Measurements from ENCODE around the gene DSCAML1.

The DSCAML1 gene

DNA sequence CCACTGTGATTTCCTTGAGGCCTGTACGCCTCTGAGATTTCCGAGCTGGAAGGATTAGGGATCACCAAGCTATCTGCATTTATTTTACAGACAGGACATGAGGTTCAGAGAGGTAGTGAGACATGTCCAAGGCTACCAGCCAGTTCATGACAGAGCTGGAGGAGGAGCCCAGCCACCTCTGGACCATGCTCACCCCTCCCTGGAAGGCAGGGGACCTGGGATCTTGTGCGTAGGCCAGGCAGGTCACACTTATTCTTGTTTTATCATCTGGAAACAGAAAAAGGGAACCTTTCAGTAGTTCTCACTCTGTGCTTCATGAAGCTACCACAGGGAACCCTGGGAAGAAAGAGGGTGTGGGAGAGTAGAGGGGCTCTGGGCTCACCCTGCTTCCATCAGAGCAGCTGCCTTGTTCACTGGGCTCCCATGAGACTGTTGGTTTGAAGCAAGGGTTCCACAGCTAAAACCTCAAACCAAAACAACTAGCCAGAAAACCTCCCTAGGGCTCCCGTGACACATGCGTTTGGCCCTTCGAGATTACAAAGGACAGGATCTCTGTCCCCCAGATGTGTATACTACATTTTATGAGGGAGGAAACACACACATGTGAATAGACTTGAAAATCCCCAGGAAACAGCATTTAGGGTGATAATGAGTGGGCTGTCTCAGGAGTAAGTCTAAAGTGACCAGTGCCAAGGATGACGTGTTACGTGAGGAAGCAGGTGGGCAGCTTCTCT, 106.4 kb downstream of the DSCAML1 start:
- peaks cover 4% of the 10 kb centered on the region for H3K4me1 ChIP-seq (ENCODE audit: insufficient read depth, low read length)
- no peak overlapping the region for H3K27ac ChIP-seq (ENCODE audit: low read depth, low read length)
- H3K9me3 ChIP-seq (ENCODE audit: low read length) = no peaks in the 10 kb centered on the region
- no peaks in the 10 kb centered on the region for H3K36me3 ChIP-seq (ENCODE audit: insufficient read depth, low read length)
- no peaks in the 10 kb centered on the region for H3K27me3 ChIP-seq (ENCODE audit: control insufficient read depth in 1 of 2, insufficient read depth in 2 of 2, low read length in 2 of 2)
- no peak overlapping the region for H3K9ac ChIP-seq (ENCODE audit: low read length)
- no peak overlapping the region for H3K4me3 ChIP-seq (ENCODE audit: low read depth in 1 of 2, low read length in 2 of 2)

DNA sequence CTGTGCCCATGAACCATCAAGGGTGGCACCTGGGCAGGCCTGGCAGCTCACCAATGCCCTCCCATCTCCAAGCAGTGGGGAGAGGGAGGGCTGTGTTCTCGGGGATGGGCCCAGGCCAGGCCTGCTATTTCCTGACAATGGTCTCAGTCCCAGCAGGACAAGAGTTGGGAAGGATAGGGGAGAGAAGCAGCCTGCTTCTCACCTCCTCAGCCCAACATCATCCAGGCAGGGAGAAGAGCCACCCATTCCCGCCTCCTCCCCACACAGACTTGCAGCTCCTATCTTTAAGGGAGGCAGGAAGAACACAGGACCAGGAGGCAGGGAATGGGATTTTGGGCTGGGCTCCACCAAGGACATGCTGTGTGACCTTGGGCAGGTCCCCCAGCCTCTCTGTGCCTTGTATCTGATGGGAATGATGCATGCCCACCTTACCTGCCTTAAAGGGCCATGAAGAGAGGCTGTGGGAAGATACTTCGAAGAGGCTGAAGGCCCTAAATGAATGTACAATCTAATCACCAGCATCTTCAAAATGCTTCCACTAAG, 108.7 kb downstream of the DSCAML1 start:
- no peaks in the 10 kb centered on the region for H3K36me3 ChIP-seq (ENCODE audit: insufficient read depth, low read length)
- H3K9ac ChIP-seq (ENCODE audit: low read length) = no peak overlapping the region
- no peaks in the 10 kb centered on the region for H3K9me3 ChIP-seq (ENCODE audit: low read length)
- H3K27ac ChIP-seq (ENCODE audit: low read depth, low read length) = no peak overlapping the region
- H3K27me3 ChIP-seq (ENCODE audit: control insufficient read depth in 1 of 2, insufficient read depth in 2 of 2, low read length in 2 of 2) = no peaks in the 10 kb centered on the region
- H3K4me3 ChIP-seq (ENCODE audit: low read depth in 1 of 2, low read length in 2 of 2) = no peak overlapping the region
- H3K4me1 ChIP-seq (ENCODE audit: insufficient read depth, low read length) = peaks cover 4% of the 10 kb centered on the region

DNA sequence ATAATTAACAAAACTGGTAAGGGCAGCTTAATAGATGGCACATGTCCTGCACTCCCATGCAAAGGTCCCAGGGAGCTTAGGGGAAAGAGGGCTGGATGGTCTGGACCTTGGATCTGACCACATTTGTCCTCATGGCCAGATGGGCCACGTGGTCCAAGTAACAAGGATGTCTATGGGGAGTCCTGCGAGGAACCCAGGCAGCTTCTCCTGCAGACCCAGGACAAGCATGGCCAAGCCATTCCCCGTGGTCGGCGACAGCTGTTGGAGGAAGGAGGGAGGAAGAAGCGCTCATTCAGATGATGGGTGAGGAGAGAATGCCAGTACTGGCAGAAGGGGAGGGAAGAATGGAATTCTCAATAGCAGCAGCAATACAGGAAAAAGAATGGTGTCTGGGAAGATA, 109.2 kb downstream of the DSCAML1 start:
- no peak overlapping the region for H3K4me3 ChIP-seq (ENCODE audit: low read depth in 1 of 2, low read length in 2 of 2)
- no peaks in the 10 kb centered on the region for H3K27me3 ChIP-seq (ENCODE audit: control insufficient read depth in 1 of 2, insufficient read depth in 2 of 2, low read length in 2 of 2)
- H3K9ac ChIP-seq (ENCODE audit: low read length) = no peak overlapping the region
- H3K36me3 ChIP-seq (ENCODE audit: insufficient read depth, low read length) = no peaks in the 10 kb centered on the region
- peaks cover 4% of the 10 kb centered on the region for H3K4me1 ChIP-seq (ENCODE audit: insufficient read depth, low read length)
- no peak overlapping the region for H3K27ac ChIP-seq (ENCODE audit: low read depth, low read length)
- H3K9me3 ChIP-seq (ENCODE audit: low read length) = no peaks in the 10 kb centered on the region

DNA sequence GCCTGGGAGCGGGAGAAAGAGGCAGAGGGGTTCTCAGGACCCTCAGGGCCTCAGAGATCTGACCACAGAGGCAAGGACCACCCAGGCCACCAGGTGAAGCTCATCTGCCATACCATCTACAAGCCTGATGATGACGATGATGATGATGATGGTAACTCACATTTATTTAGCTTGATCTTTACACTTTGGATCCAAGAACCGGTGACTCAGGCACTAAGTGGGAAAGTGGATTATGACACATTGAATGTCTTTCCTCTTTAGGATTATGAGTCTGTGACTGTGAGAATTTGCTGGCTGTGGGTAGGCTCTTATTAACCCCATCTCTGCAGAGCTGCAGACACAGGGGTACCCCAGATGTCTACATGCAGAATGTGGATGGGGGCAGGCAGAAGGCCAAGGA, 110.3 kb downstream of the DSCAML1 start:
- no peak overlapping the region for H3K27ac ChIP-seq (ENCODE audit: low read depth, low read length)
- no peak overlapping the region for H3K4me3 ChIP-seq (ENCODE audit: low read depth in 1 of 2, low read length in 2 of 2)
- no peaks in the 10 kb centered on the region for H3K9me3 ChIP-seq (ENCODE audit: low read length)
- H3K9ac ChIP-seq (ENCODE audit: low read length) = no peak overlapping the region
- H3K27me3 ChIP-seq (ENCODE audit: control insufficient read depth in 1 of 2, insufficient read depth in 2 of 2, low read length in 2 of 2) = no peaks in the 10 kb centered on the region
- H3K4me1 ChIP-seq (ENCODE audit: insufficient read depth, low read length) = peaks cover 4% of the 10 kb centered on the region
- H3K36me3 ChIP-seq (ENCODE audit: insufficient read depth, low read length) = no peaks in the 10 kb centered on the region

DNA sequence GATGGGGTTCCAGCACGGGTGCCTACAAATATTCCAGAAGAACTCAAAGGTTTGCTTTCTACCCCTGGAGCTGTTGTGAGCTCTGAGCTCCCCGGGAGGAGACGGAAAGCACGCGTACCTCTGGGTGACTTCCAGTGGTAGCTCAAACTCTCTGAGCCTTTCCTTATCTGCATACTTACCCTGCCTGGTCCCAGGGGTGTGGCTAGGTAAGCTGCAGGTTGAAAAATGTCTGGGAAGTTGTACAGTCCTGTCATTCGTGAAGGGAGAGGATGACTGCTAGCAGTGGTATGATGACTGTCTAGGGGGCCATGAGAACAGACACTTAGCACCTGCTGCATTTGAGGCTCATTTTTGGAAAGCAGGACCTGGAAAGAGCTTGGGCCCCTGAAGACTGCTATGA, 111.5 kb downstream of the DSCAML1 start:
- H3K9me3 ChIP-seq (ENCODE audit: low read length) = no peaks in the 10 kb centered on the region
- H3K9ac ChIP-seq (ENCODE audit: low read length) = no peak overlapping the region
- H3K4me3 ChIP-seq (ENCODE audit: low read depth in 1 of 2, low read length in 2 of 2) = no peak overlapping the region
- H3K27ac ChIP-seq (ENCODE audit: low read depth, low read length) = no peak overlapping the region
- H3K36me3 ChIP-seq (ENCODE audit: insufficient read depth, low read length) = no peaks in the 10 kb centered on the region
- no peaks in the 10 kb centered on the region for H3K4me1 ChIP-seq (ENCODE audit: insufficient read depth, low read length)
- no peaks in the 10 kb centered on the region for H3K27me3 ChIP-seq (ENCODE audit: control insufficient read depth in 1 of 2, insufficient read depth in 2 of 2, low read length in 2 of 2)

DNA sequence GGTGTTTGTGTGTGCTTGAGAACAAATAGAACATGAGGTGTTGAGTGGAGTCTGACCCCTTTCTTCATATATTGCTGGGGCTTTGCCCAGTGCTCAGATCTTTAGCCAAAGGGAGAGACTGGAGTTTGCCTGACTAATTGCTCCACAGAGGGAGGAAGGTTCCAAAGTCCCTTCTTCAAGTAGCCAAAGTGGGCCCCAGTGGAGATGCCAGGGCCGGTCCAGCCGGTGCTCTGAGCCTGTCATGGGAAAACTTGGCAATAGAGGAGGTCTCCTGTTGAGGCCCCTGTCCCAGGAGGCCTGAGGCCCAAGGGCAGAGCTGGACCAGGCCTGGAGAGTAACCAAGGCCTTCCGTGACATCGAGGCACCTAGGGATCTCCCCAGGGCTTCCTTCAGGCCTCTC, 112.3 kb downstream of the DSCAML1 start:
- Histone ChIP-seq H3K27me3 (ENCODE audit: control insufficient read depth in 1 of 2, insufficient read depth in 2 of 2, low read length in 2 of 2) (no peaks in the 10 kb centered on the region), H3K9ac (ENCODE audit: low read length) (no peak overlapping the region), H3K4me3 (ENCODE audit: low read depth in 1 of 2, low read length in 2 of 2) (no peak overlapping the region), H3K27ac (ENCODE audit: low read depth, low read length) (no peak overlapping the region), H3K9me3 (ENCODE audit: low read length) (no peaks in the 10 kb centered on the region), H3K4me1 (ENCODE audit: insufficient read depth, low read length) (no peaks in the 10 kb centered on the region), H3K36me3 (ENCODE audit: insufficient read depth, low read length) (no peaks in the 10 kb centered on the region)

DNA sequence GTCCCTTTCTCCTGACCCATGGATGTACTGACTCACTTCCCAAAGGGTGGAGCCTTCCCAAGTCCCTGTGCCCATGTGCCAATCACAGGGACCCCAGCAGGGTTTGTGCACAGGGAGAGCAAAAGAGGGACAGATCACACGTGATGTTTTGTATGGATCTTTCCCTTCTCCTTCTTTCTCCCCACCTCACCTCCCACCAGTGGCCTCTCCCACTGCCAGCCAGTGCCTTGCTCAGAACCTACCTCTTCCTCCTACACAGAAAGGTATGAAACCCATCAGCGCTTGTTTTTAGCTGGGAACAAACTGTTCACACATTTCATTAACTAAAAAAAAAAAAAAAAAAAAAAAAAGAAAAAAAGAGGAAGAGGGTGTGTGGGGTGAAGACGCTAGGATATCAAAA, 112.9 kb downstream of the DSCAML1 start:
- Histone ChIP-seq H3K36me3 (ENCODE audit: insufficient read depth, low read length) (no peaks in the 10 kb centered on the region), H3K9ac (ENCODE audit: low read length) (no peak overlapping the region), H3K27me3 (ENCODE audit: control insufficient read depth in 1 of 2, insufficient read depth in 2 of 2, low read length in 2 of 2) (no peaks in the 10 kb centered on the region), H3K4me3 (ENCODE audit: low read depth in 1 of 2, low read length in 2 of 2) (no peak overlapping the region), H3K4me1 (ENCODE audit: insufficient read depth, low read length) (no peaks in the 10 kb centered on the region), H3K9me3 (ENCODE audit: low read length) (no peaks in the 10 kb centered on the region), H3K27ac (ENCODE audit: low read depth, low read length) (no peak overlapping the region)

DNA sequence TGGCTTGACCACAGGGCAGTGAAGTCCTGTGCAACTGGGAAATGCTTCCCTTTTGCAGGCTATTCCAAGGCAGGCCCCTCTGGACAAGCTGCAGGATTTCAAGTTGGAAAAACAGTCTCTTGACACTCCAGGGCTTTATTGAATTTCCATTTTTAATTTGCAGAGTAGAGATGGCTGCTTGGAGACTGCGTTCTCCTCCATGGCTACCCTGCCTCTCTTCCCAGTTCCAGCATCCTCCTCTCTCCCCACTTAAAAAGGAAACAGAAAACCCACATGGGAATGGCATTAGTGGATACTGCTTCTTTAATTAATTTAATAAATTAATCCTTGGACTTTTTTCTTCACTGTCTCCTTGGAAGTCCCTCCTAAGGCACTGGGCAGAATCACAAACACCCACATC, 115.6 kb downstream of the DSCAML1 start:
- Histone ChIP-seq H3K9ac (ENCODE audit: low read length) (no peak overlapping the region), H3K27ac (ENCODE audit: low read depth, low read length) (no peak overlapping the region), H3K4me3 (ENCODE audit: low read depth in 1 of 2, low read length in 2 of 2) (no peak overlapping the region), H3K4me1 (ENCODE audit: insufficient read depth, low read length) (no peaks in the 10 kb centered on the region), H3K9me3 (ENCODE audit: low read length) (no peaks in the 10 kb centered on the region), H3K27me3 (ENCODE audit: control insufficient read depth in 1 of 2, insufficient read depth in 2 of 2, low read length in 2 of 2) (no peaks in the 10 kb centered on the region), H3K36me3 (ENCODE audit: insufficient read depth, low read length) (no peaks in the 10 kb centered on the region)

DNA sequence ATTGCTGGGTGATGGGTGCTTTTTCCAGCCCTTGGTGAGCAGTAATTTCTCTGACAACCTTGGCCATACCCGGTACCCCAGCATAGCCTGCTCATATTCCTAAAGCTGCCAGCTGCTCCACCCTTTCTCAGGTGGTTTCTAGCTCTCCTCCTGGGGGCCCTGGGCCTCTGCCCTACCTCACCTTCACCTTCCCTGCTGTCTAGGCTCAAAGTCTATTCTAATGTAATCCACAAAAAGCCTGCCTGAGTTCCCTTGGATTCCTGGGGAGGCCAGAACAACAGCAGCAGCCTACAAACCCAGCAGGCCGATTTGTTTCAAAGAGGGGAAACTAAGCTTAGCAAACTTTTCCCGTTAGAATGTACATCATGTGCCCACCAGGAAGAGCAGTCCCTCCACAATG, 117.6 kb downstream of the DSCAML1 start:
- Histone ChIP-seq H3K4me1 (ENCODE audit: insufficient read depth, low read length) (no peaks in the 10 kb centered on the region), H3K9me3 (ENCODE audit: low read length) (no peaks in the 10 kb centered on the region), H3K27me3 (ENCODE audit: control insufficient read depth in 1 of 2, insufficient read depth in 2 of 2, low read length in 2 of 2) (no peaks in the 10 kb centered on the region), H3K27ac (ENCODE audit: low read depth, low read length) (no peak overlapping the region), H3K9ac (ENCODE audit: low read length) (no peak overlapping the region), H3K4me3 (ENCODE audit: low read depth in 1 of 2, low read length in 2 of 2) (no peak overlapping the region), H3K36me3 (ENCODE audit: insufficient read depth, low read length) (no peaks in the 10 kb centered on the region)

DNA sequence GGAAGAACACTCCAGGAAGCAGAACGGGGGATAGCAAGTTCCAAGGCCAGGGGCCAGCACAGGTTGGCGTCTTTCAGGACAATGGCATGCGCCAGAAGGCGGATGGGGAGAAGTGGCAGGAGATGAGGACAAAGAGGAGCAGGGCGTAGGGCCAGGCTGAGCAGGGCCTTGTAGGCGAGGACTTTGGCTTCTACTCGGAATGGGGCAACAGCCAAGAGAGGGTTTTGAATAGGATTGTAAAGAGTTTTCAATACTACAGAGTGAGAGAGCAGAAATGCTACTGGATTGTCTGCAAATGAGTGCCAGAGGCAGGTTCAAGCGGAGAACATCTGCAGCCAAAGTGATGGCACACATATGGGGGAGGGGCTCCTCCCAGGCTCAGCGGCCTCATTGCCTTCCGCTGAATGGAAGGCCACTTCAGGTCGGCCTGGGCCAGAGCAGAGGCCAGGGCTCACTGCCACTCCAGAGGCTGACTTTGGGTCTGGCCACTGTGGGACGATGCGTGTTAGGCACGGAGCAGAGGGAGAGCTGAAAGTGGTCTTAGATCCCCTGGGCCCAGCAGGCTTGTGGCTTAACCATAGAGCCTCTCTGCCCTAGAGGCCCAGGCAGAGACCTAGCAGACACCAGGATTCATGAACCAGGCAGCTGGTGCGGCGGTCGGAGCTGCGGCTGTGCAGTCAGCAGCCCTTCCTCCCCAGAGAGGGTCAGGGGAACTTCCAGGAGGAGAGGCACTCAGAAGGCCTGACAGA, 118.2 kb downstream of the DSCAML1 start:
- H3K27ac ChIP-seq (ENCODE audit: low read depth, low read length) = no peak overlapping the region
- no peaks in the 10 kb centered on the region for H3K27me3 ChIP-seq (ENCODE audit: control insufficient read depth in 1 of 2, insufficient read depth in 2 of 2, low read length in 2 of 2)
- H3K4me3 ChIP-seq (ENCODE audit: low read depth in 1 of 2, low read length in 2 of 2) = no peak overlapping the region
- H3K4me1 ChIP-seq (ENCODE audit: insufficient read depth, low read length) = no peaks in the 10 kb centered on the region
- H3K36me3 ChIP-seq (ENCODE audit: insufficient read depth, low read length) = no peaks in the 10 kb centered on the region
- H3K9me3 ChIP-seq (ENCODE audit: low read length) = no peaks in the 10 kb centered on the region
- no peak overlapping the region for H3K9ac ChIP-seq (ENCODE audit: low read length)

DNA sequence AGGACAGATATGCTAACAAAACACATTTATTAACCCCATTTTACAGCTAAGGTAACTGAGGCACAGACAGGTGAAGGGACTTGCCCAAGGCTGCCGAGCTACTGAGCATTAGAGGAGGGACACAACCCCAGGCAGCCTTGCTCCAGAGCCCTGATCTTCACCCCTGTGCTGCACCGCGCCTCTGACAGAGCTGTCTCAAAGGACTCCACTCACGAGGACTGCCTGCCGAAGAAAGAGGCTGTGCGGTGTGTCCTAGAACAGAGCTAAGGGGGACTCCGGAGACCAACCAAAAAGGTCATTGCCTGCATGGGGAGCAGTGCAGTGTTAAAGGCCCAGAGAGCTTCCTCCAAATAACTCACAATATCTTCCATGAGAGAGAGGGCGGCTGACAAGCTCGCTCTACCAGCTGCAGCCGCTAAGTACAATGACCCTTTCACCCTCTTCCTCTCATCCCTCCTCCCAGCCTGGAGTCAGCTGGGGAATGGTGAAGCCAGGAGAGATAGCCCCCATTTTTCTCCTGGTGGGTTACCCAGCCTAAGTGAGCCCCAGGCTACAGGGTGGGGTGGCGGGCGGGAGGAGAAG, 119.2 kb downstream of the DSCAML1 start:
- Histone ChIP-seq H3K4me3 (ENCODE audit: low read depth in 1 of 2, low read length in 2 of 2) (no peak overlapping the region), H3K36me3 (ENCODE audit: insufficient read depth, low read length) (no peaks in the 10 kb centered on the region), H3K27me3 (ENCODE audit: control insufficient read depth in 1 of 2, insufficient read depth in 2 of 2, low read length in 2 of 2) (no peaks in the 10 kb centered on the region), H3K4me1 (ENCODE audit: insufficient read depth, low read length) (no peaks in the 10 kb centered on the region), H3K9me3 (ENCODE audit: low read length) (no peaks in the 10 kb centered on the region), H3K27ac (ENCODE audit: low read depth, low read length) (no peak overlapping the region), H3K9ac (ENCODE audit: low read length) (no peak overlapping the region)

Measured in muscle layer of colon (tissue), 2 donors.